Naive B cell (primary cell): ENCODE measurements around the gene EPSTI1. TPM values are rescaled to one million over a fixed set of nuclear protein-coding genes. Genes with fewer than 3 reads are reported as not detected.
A peak's percentile ranks its signal among the peaks of the same experiment; 100 is the strongest.

Source experiments
- ATAC-seq, 2 donors: fragments of 150-1000 bp; cut with Tn5 transposase; 2 replicates each; pipeline ENCODE4 v1.10.0; 2021; ENCODE audit warnings: low read depth in 2 of 2, mild to moderate bottlenecking in 2 of 2, moderate library complexity in 2 of 2
- DNase-seq: peaks from one replicate; pipeline ENCODE4 v3.0.0; 2022
- H3K27ac Mint-ChIP-seq, 6 donors: one replicate each; pipeline ENCODE4 v1.8.0; 2020 to 2022; ENCODE audit warnings: mild to moderate bottlenecking in 6 of 6, mixed read lengths in 6 of 6, moderate library complexity in 5 of 6, inconsistent platforms in 2 of 6
- H3K27me3 Mint-ChIP-seq, 3 donors: one replicate each; pipeline ENCODE4 v1.8.0; 2021 to 2022; ENCODE audit warnings: mixed read lengths in 3 of 3, mild to moderate bottlenecking in 1 of 3
- H3K36me3 Mint-ChIP-seq, 2 donors: one replicate each; pipeline ENCODE4 v1.8.0; 2020 to 2022; ENCODE audit warnings: mixed read lengths in 2 of 2, inconsistent platforms in 1 of 2, mild to moderate bottlenecking in 1 of 2
- H3K4me1 Mint-ChIP-seq, 3 donors: one replicate each; pipeline ENCODE4 v1.8.0; 2020 to 2022; ENCODE audit warnings: mixed read lengths in 3 of 3, inconsistent platforms in 1 of 3, mild to moderate bottlenecking in 1 of 3, moderate library complexity in 1 of 3
- H3K4me3 Mint-ChIP-seq, 8 donors: one replicate each; pipeline ENCODE4 v1.8.0; 2020 to 2022; ENCODE audit warnings: mild to moderate bottlenecking in 8 of 8, mixed read lengths in 8 of 8, moderate library complexity in 8 of 8, inconsistent platforms in 2 of 8
- H3K9me3 Mint-ChIP-seq, 7 donors: one replicate each; pipeline ENCODE4 v1.8.0; 2020 to 2022; ENCODE audit warnings: mixed read lengths in 7 of 7, mild to moderate bottlenecking in 5 of 7, inconsistent platforms in 2 of 7, moderate library complexity in 1 of 7
- polyA plus RNA-seq, 6 donors: library from polyadenylated mRNA; unstranded; fragments of 300-500 nt; fragmentation: Illumina TruSeq; gene quantifications; one replicate each; pipeline ENCODE4 v1.2.3, GENCODE V29; 2021; ENCODE audit warnings: low read depth in 6 of 6

The EPSTI1 gene
- polyA plus RNA-seq, 6 donors from 2014 or later: 13.5 to 58.6 (median 26.4) TPM

- Mint-ChIP-seq H3K27ac (no peak overlapping the region), H3K4me3 (peak overlapping the region in 3 of 8 donors; percentile 4 to 88 (median 48)), H3K27me3 (no peaks in the 10 kb centered on the region), H3K4me1 (peaks cover 19 to 36% (median 25%) of the 10 kb centered on the region in 3 donors), H3K36me3 (no peaks in the 10 kb centered on the region), H3K9me3 (no peaks in the 10 kb centered on the region)
- ATAC-seq: no peak
- no peak for DNase-seq
Measured at GRCh38 chr13:43021926-43022670, 30.1 kb upstream of the EPSTI1 start.

- H3K9me3 Mint-ChIP-seq: no peaks in the 10 kb centered on the region
- H3K4me3 Mint-ChIP-seq: no peak overlapping the region
- DNase-seq (no peak), ATAC-seq (no peak)
- no peak overlapping the region for H3K27ac Mint-ChIP-seq
- no peaks in the 10 kb centered on the region for H3K36me3 Mint-ChIP-seq
- H3K4me1 Mint-ChIP-seq: peaks cover 14 to 30% (median 25%) of the 10 kb centered on the region in 3 donors
- no peaks in the 10 kb centered on the region for H3K27me3 Mint-ChIP-seq
Measured at GRCh38 chr13:43020794-43021193, 28.8 kb upstream of the EPSTI1 start.

- Mint-ChIP-seq H3K9me3 (no peaks in the 10 kb centered on the region), H3K27ac (no peak overlapping the region), H3K4me1 (peaks cover 8 to 20% (median 16%) of the 10 kb centered on the region in 3 donors), H3K4me3 (no peak overlapping the region), H3K27me3 (no peaks in the 10 kb centered on the region), H3K36me3 (no peaks in the 10 kb centered on the region)
- DNase-seq: no peak
- ATAC-seq: no peak
Measured at GRCh38 chr13:43019811-43020210, 27.8 kb upstream of the EPSTI1 start.

- no peaks in the 10 kb centered on the region for H3K36me3 Mint-ChIP-seq
- no peaks in the 10 kb centered on the region for H3K27me3 Mint-ChIP-seq
- ATAC-seq: no peak
- no peak overlapping the region for H3K4me3 Mint-ChIP-seq
- no peaks in the 10 kb centered on the region for H3K4me1 Mint-ChIP-seq
- no peaks in the 10 kb centered on the region for H3K9me3 Mint-ChIP-seq
- no peak overlapping the region for H3K27ac Mint-ChIP-seq
- no peak for DNase-seq
Measured at GRCh38 chr13:43016226-43016625, 24.2 kb upstream of the EPSTI1 start.

GRCh38 chr13:43014162-43014561, 22.1 kb upstream of the EPSTI1 start:
- DNase-seq: no peak
- ATAC-seq: no peak
- Mint-ChIP-seq H3K36me3 (no peaks in the 10 kb centered on the region), H3K27me3 (no peaks in the 10 kb centered on the region), H3K9me3 (no peaks in the 10 kb centered on the region), H3K4me1 (no peaks in the 10 kb centered on the region), H3K4me3 (no peak overlapping the region), H3K27ac (no peak overlapping the region)

GRCh38 chr13:43009506-43009905, 17.5 kb upstream of the EPSTI1 start:
- Mint-ChIP-seq H3K4me3 (no peak overlapping the region), H3K27me3 (no peaks in the 10 kb centered on the region), H3K27ac (no peak overlapping the region), H3K36me3 (no peaks in the 10 kb centered on the region), H3K4me1 (no peaks in the 10 kb centered on the region), H3K9me3 (no peaks in the 10 kb centered on the region)
- DNase-seq: no peak
- ATAC-seq: no peak

- no peaks in the 10 kb centered on the region for H3K36me3 Mint-ChIP-seq
- H3K4me1 Mint-ChIP-seq: no peaks in the 10 kb centered on the region
- DNase-seq (no peak), ATAC-seq (no peak)
- H3K27me3 Mint-ChIP-seq: no peaks in the 10 kb centered on the region
- no peak overlapping the region for H3K27ac Mint-ChIP-seq
- H3K4me3 Mint-ChIP-seq: no peak overlapping the region
- no peaks in the 10 kb centered on the region for H3K9me3 Mint-ChIP-seq
Measured at GRCh38 chr13:43008596-43008995, 16.6 kb upstream of the EPSTI1 start.

- no peaks in the 10 kb centered on the region for H3K4me1 Mint-ChIP-seq
- DNase-seq: no peak
- no peak overlapping the region for H3K4me3 Mint-ChIP-seq
- ATAC-seq: no peak
- H3K27me3 Mint-ChIP-seq: no peaks in the 10 kb centered on the region
- peaks cover 0 to 7% (median 2%) of the 10 kb centered on the region in 7 donors for H3K9me3 Mint-ChIP-seq
- peak overlapping the region in 1 of 6 donors; percentile 26 for H3K27ac Mint-ChIP-seq
- peaks cover 0 to 10% of the 10 kb centered on the region in 2 donors for H3K36me3 Mint-ChIP-seq
Measured at GRCh38 chr13:43006893-43007631, 15.0 kb upstream of the EPSTI1 start.

- no peaks in the 10 kb centered on the region for H3K27me3 Mint-ChIP-seq
- H3K36me3 Mint-ChIP-seq: peaks cover 5 to 18% of the 10 kb centered on the region in 2 donors
- no peak overlapping the region for H3K27ac Mint-ChIP-seq
- DNase-seq (no peak), ATAC-seq (no peak)
- peaks cover 0 to 7% (median 2%) of the 10 kb centered on the region in 7 donors for H3K9me3 Mint-ChIP-seq
- H3K4me1 Mint-ChIP-seq: no peaks in the 10 kb centered on the region
- no peak overlapping the region for H3K4me3 Mint-ChIP-seq
Measured at GRCh38 chr13:43005460-43006236, 13.6 kb upstream of the EPSTI1 start.

- DNase-seq (no peak), ATAC-seq (no peak)
- H3K27me3 Mint-ChIP-seq: no peaks in the 10 kb centered on the region
- peaks cover 5 to 18% of the 10 kb centered on the region in 2 donors for H3K36me3 Mint-ChIP-seq
- no peak overlapping the region for H3K4me3 Mint-ChIP-seq
- H3K4me1 Mint-ChIP-seq: no peaks in the 10 kb centered on the region
- H3K27ac Mint-ChIP-seq: no peak overlapping the region
- peaks cover 0 to 7% (median 2%) of the 10 kb centered on the region in 7 donors for H3K9me3 Mint-ChIP-seq
Measured at GRCh38 chr13:43003729-43004128, 11.7 kb upstream of the EPSTI1 start.

- no peak for ATAC-seq
- peaks cover 5 to 18% of the 10 kb centered on the region in 2 donors for H3K36me3 Mint-ChIP-seq
- H3K4me1 Mint-ChIP-seq: no peaks in the 10 kb centered on the region
- no peaks in the 10 kb centered on the region for H3K27me3 Mint-ChIP-seq
- no peak overlapping the region for H3K27ac Mint-ChIP-seq
- H3K9me3 Mint-ChIP-seq: peaks cover 0 to 7% (median 2%) of the 10 kb centered on the region in 7 donors
- no peak overlapping the region for H3K4me3 Mint-ChIP-seq
- DNase-seq: no peak
Measured at GRCh38 chr13:43003010-43003409, 11.0 kb upstream of the EPSTI1 start.

GRCh38 chr13:43002021-43002420, 10.0 kb upstream of the EPSTI1 start:
- no peaks in the 10 kb centered on the region for H3K27me3 Mint-ChIP-seq
- ATAC-seq (no peak), DNase-seq (no peak)
- no peak overlapping the region for H3K4me3 Mint-ChIP-seq
- peak overlapping the region in 1 of 6 donors; percentile 53 for H3K27ac Mint-ChIP-seq
- peaks cover 0 to 7% (median 2%) of the 10 kb centered on the region in 7 donors for H3K9me3 Mint-ChIP-seq
- H3K4me1 Mint-ChIP-seq: no peaks in the 10 kb centered on the region
- H3K36me3 Mint-ChIP-seq: peaks cover 5 to 18% of the 10 kb centered on the region in 2 donors

- Mint-ChIP-seq H3K36me3 (peaks cover 5 to 18% of the 10 kb centered on the region in 2 donors), H3K27ac (peak overlapping the region in 1 of 6 donors; percentile 9), H3K4me1 (no peaks in the 10 kb centered on the region), H3K27me3 (no peaks in the 10 kb centered on the region), H3K9me3 (peaks cover 0 to 7% (median 2%) of the 10 kb centered on the region in 7 donors), H3K4me3 (no peak overlapping the region)
- ATAC-seq (no peak), DNase-seq (no peak)
Measured at GRCh38 chr13:43000676-43001075, 8.6 kb upstream of the EPSTI1 start.
